UCSD-AML1 (cell line): Measurements from ENCODE around the gene TUBGCP5.

ENCODE experiments used
- DNase-seq: peaks from one replicate; lab custom pipeline; 2025; ENCODE audit not compliant: unreplicated experiment; lab: John Stamatoyannopoulos, UW

TUBGCP5 gene

DNA sequence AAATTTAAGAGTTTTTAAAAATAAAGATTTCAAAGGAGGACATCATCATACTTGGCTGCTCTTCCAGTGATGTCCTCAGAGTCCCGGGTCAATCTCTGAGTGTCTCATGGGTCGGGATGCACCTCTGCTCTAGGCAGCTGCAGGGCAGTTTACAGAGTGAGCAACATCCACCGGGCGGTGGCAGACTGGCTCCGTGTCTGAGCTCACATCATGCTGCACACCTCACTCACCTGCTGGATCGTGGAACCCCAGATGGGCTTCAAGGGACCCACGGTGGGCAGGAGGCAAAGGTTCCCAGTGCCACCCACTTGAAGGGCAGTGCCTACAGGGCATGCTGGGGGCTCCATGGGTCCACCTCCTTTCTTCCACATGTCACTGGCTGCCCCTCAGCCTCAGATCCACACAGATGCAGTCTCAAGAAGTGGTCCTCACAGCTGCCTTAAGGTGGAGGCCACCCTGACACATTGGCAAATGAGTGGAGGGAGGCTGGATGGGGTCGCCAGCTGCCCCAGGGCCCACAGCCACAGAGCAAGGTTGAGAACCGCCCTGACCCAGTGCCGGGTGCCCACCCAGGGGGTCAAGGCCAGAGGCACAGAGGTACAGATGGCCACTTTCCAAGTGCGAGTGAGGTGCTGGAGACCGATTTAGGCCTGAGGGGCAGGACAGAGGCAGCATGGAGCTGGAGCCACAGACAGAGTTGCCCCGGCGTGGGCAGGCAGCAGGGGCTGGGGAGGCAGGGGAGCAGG, 84.4 kb downstream of the TUBGCP5 start:
- no peak for DNase-seq

DNA sequence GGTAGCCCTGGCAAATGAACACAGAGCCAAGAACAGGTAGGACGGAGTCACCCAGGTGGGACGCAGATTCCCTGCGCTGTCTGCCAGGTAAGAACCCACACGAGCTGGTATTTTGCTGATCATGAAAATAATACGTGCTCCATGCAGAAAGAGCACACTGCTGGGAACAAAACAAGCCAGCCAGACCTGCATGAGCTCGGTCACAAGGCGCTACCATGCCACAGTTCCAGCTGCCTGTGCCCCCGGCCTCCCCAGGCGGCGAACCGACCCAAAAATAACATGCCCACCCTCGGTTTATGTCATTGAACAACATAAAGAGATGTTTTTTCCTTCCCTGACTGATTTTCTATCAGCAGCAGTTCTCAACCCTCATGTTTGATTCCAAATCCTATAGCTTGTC, 85.0 kb downstream of the TUBGCP5 start:
- no peak for DNase-seq

DNA sequence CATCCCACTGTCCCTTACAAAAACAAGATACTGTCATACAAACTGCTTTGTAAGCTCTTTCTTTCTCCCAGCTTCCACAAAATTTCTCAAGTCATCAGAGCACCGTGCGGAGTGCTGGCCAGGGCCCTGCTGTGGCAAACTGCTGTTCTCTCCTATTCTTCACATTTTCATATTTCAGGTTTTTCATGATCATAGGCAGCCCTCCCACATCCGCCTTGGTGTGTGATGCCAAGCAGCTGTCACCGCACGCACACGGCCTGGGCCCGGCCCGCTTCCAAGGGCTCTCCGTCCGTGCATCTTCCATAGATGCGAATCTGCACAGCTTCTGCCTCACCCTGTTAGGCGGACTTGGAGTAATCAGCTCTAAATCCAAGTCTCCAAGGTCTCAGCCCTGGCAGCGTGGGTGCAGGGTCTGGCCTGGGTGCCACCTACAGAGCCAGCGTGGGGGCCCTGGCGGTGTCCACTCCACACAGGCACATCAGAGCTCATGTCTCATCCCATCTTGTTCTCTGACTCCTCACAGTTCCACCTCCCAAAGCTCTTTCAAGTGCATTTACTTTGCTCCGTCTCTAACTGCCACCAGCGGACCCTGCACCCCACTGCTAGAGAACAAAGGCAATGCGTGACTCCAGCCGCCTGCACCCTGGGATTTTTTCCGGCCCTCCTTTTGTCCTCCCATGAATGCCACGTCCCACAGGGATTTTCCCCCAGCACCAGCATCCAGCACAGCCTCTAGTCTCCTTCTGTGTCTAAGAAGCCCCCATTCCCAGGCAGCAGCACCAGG, 86.4 kb downstream of the TUBGCP5 start:
- DNase-seq = no peak

DNA sequence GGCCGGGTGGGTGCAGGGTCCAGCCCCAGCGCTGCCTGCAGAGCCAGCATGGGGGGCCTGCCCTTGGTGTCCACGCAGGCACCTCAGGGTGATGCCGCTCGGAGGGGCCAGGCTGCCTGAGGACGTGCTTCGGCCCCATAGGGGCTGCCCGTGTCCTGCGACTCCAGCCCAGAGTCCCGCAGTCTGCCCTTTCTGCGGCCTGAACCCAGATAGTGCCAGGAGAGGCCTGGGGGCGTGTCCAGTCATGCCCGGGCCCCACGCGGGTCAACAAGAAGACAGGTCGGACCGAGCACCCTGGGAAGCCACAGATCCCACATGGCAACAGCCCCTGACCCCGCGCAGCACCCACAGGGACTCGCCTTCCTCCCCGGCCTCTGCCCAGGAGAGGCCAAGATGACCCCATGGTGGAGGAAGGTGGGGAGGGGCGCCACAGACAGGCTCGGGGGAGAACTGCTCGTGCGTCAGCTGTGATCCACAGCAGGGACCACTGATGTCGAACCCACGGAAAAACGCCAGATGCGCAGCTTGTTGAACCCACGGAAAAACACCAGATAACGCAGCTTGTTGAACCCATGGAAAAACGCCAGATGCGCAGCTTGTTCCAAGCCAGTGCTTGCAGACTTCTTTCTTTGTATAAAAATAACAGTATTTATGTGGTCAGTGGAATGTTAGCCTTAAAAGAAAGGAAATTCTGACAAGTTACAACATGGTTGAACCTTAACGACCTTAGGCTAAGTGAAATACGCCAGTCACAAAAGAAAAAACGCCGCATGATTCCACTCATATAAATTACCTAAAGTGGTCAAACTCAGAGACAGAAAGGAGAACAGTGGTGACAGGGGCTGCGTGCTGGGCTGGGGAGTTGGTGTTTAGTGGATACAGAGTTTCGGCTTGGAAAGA, 87.7 kb downstream of the TUBGCP5 start:
- DNase-seq = no peak

DNA sequence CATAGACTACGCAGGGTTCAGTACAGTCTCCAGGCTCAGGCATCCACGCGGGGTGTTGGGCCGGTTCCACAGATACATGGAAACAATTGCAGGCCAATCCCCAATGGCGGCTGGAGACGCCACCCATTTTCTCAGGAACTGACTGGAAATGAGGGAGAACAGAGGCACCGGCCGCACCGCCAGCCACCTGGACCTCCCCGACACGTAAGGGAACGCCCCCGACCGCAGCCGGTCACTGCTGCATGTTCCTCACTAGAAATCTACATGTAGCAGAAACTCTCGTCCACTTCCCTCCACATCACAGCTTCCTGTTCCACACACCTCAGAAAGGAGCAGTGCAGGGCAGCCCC, 88.4 kb downstream of the TUBGCP5 start:
- no peak for DNase-seq

DNA sequence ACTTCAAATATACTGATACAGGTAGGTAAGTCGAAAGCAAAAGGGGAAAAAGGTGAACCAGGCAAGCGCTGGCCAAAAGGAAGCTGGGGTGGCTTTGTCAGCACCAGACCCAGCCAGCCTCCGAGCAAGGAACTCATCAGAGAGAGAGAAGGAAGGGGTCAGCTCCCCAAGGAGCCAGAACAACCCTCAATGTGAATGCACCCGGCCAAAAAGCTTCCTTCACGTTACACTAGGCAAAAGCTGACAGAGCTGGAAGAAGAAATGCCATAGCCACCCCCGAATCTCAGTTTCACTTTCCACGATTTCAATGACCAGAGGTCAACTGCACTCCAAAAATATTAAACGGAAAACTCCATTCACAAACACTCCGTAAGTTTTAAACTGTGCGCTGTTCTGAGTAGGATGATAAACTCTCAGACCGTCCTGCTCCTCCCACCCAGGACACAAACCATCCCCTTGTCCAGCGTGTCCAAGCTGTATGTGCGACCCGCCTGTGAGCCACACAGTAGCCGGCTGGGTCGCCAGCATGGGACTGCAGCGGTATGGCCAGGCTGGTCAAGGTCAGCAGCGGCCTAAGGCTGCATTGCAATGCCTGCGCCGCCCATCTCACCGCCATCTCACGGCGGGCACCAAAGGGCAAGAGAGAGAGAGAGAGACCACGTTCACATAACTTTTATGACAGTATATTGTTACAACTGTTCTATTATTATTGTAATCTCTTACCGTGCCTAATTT, 88.9 kb downstream of the TUBGCP5 start:
- no peak for DNase-seq
